HCT116 (cell line): ENCODE data around the gene HBM. TPM values are rescaled to one million over a fixed set of nuclear protein-coding genes. Genes with fewer than 3 reads are reported as not detected.

Experiments
- ATAC-seq: fragments of 200-7000 bp; cut with Tn5 transposase; 2 replicates; pipeline ENCODE4 v1.9.1; 2020; ENCODE audit warnings: mild to moderate bottlenecking, moderate library complexity
- BruUV-seq: library from RNA; stranded (reverse); fragments of 400-500 nt; replicated peaks from 2 replicates; lab custom pipeline; 2021; lab: Mats Ljungman, UMichigan
- CTCF ChIA-PET: fragments of 300-600 bp; sonication (Branson Sonifier 250); formaldehyde crosslinking; loops from one replicate; lab custom pipeline; 2021; ENCODE audit warnings: antibody characterized with exemption; lab: Charles Lee
- POLR2A ChIA-PET: fragments of 300-600, 350-600 bp; sonication (Branson Sonifier 250); formaldehyde crosslinking; loops from one replicate; lab custom pipeline; 2021; ENCODE audit warnings: antibody characterized with exemption; lab: Charles Lee
- RAD21 ChIA-PET, 2 experiments: fragments of 300-600 bp; sonication (Branson Sonifier 250); formaldehyde crosslinking; loops; one replicate each; lab custom pipeline; 2023; ENCODE audit warnings: low total read pairs in 2 of 2; ENCODE audit not compliant: uncharacterized antibody in 2 of 2, unreplicated experiment in 2 of 2, low non-redundant PET in 1 of 2; lab: Charles Lee
- DNase-seq: peaks from one replicate; pipeline ENCODE4 v3.0.0-alpha.2; 2010; ENCODE audit warnings: low read depth, low spot score
- H2AFZ ChIP-seq: fragments of 200-600 bp; shearing (Covaris generic), sonication (generic); 2 replicates; pipeline ENCODE4 v1.6.1; 2017; ENCODE audit warnings: low read depth, mixed run types, mixed read lengths, antibody characterized with exemption, low read length; ENCODE audit not compliant: poor library complexity, severe bottlenecking
- H3K27ac ChIP-seq: 2 replicates; pipeline ENCODE4 v1.5.1; 2012; ENCODE audit warnings: low read depth, low read length
- H3K27me3 ChIP-seq: fragments of 200-600 bp; sonication (generic); 2 replicates; pipeline ENCODE4 v1.6.1; 2016; ENCODE audit warnings: mixed run types, low read length, mixed read lengths; ENCODE audit not compliant: insufficient read depth
- H3K36me3 ChIP-seq, 2 experiments: fragments of 200-500 bp in 1 of 2; fragments of 200-600 bp in 1 of 2; sonication (Bioruptor generic) in 1 of 2; sonication (generic) in 1 of 2; 2 replicates each; pipeline versions ENCODE4 v1.5.1 to v1.6.1; 2014 to 2016; ENCODE audit warnings: low read length in 2 of 2, inconsistent platforms in 1 of 2, mixed read lengths in 1 of 2, mixed run types in 1 of 2; ENCODE audit not compliant: insufficient read depth in 2 of 2, control insufficient read depth in 1 of 2
- H3K4me1 ChIP-seq, 2 experiments: fragments of 200-600 bp in 1 of 2; sonication (generic) in 1 of 2; 2 replicates each; pipeline versions ENCODE4 v1.5.1 to v1.6.1; 2012 to 2017; ENCODE audit warnings: low read length in 2 of 2, inconsistent platforms in 1 of 2, mild to moderate bottlenecking in 1 of 2, mixed read lengths in 1 of 2, mixed run types in 1 of 2, moderate library complexity in 1 of 2; ENCODE audit not compliant: insufficient read depth in 2 of 2, control insufficient read depth in 1 of 2
- H3K4me2 ChIP-seq: fragments of 200-600 bp; sonication (generic); 2 replicates; pipeline ENCODE4 v1.6.1; 2017; ENCODE audit warnings: mixed run types, low read length, mixed read lengths
- H3K4me3 ChIP-seq, 2 experiments: fragments of 200-600 bp in 1 of 2; sonication (generic) in 1 of 2; replicated peaks in 1 of 2; 2 replicates each; pipeline ENCODE4 v1.5.1; 2011 to 2016; ENCODE audit warnings: low read length in 2 of 2, control low read depth in 1 of 2, low read depth in 1 of 2, mild to moderate bottlenecking in 1 of 2, mixed read lengths in 1 of 2, mixed run types in 1 of 2
- H3K79me2 ChIP-seq: fragments of 200-600 bp; sonication (generic); 2 replicates; pipeline ENCODE4 v1.6.1; 2017; ENCODE audit warnings: mild to moderate bottlenecking, mixed run types, low read length, moderate library complexity, mixed read lengths; ENCODE audit not compliant: insufficient read depth
- H3K9ac ChIP-seq: fragments of 200-600 bp; sonication (generic); 2 replicates; pipeline ENCODE4 v1.6.1; 2016; ENCODE audit warnings: low read length, mixed read lengths
- H3K9me2 ChIP-seq: fragments of 200-600 bp; sonication (generic), shearing (Covaris generic); 2 replicates; pipeline ENCODE4 v1.6.1; 2017; ENCODE audit warnings: mixed run types, mild to moderate bottlenecking, moderate library complexity; ENCODE audit not compliant: insufficient read depth
- H3K9me3 ChIP-seq, 2 experiments: fragments of 200-500 bp in 1 of 2; fragments of 200-600 bp in 1 of 2; sonication (Bioruptor generic) in 1 of 2; sonication (generic) in 1 of 2; 2 replicates each; pipeline ENCODE4 v1.6.1; 2014 to 2017; ENCODE audit warnings: low read length in 2 of 2, mixed read lengths in 2 of 2, inconsistent platforms in 1 of 2, low read depth in 1 of 2, mild to moderate bottlenecking in 1 of 2, mixed run types in 1 of 2, moderate library complexity in 1 of 2; ENCODE audit not compliant: control insufficient read depth in 1 of 2, insufficient read depth in 1 of 2
- H4K20me1 ChIP-seq: fragments of 200-600 bp; sonication (generic), shearing (Covaris generic); 2 replicates; pipeline ENCODE4 v1.6.1; 2017; ENCODE audit warnings: mixed run types, mild to moderate bottlenecking, moderate library complexity; ENCODE audit not compliant: insufficient read depth
- CBX3 ChIP-seq: IDR thresholded peaks from 2 replicates; pipeline ENCODE4 v1.6.1; 2012; ENCODE audit warnings: low read depth
- CTCF ChIP-seq, 3 experiments: fragments of 200-600 bp in 1 of 3; sonication (generic) in 1 of 3; IDR thresholded peaks in 2 of 3; conservative IDR thresholded peaks in 1 of 3; 2 replicates each; pipeline ENCODE4 v1.5.1; 2012 to 2017; ENCODE audit warnings: low read depth in 2 of 3, low read length in 2 of 3, antibody characterized with exemption in 1 of 3, borderline replicate concordance in 1 of 3, control low read depth in 1 of 3, mild to moderate bottlenecking in 1 of 3, mixed read lengths in 1 of 3, mixed run types in 1 of 3, moderate library complexity in 1 of 3; ENCODE audit not compliant: insufficient read depth in 1 of 3
- EGR1 ChIP-seq: IDR thresholded peaks from 2 replicates; pipeline ENCODE4 v1.6.1; 2012; ENCODE audit warnings: low read depth
- ELF1 ChIP-seq: IDR thresholded peaks from 2 replicates; pipeline ENCODE4 v1.6.1; 2012; ENCODE audit warnings: low read depth, borderline replicate concordance
- JUND ChIP-seq: IDR thresholded peaks from 2 replicates; pipeline ENCODE4 v1.6.1; 2012
- POLR2A ChIP-seq: IDR thresholded peaks from 2 replicates; pipeline ENCODE4 v1.7.0; 2011; ENCODE audit warnings: borderline replicate concordance; ENCODE audit not compliant: insufficient read depth, insufficient read length; ENCODE audit errors: extremely low read depth
- POLR2AphosphoS5 ChIP-seq: IDR thresholded peaks from 2 replicates; pipeline ENCODE4 v1.6.1; 2011; ENCODE audit warnings: mild to moderate bottlenecking, low read depth, low read length, moderate library complexity
- RAD21 ChIP-seq: IDR thresholded peaks from 2 replicates; pipeline ENCODE4 v1.6.1; 2012; ENCODE audit warnings: low read depth, mild to moderate bottlenecking
- REST ChIP-seq: IDR thresholded peaks from 2 replicates; pipeline ENCODE4 v1.6.1; 2012; ENCODE audit warnings: low read depth
- SIN3A ChIP-seq: IDR thresholded peaks from 2 replicates; pipeline ENCODE4 v1.6.1; 2012; ENCODE audit warnings: low read depth
- TCF7L2 ChIP-seq: IDR thresholded peaks from 2 replicates; pipeline ENCODE4 v1.7.0; 2011; ENCODE audit warnings: borderline replicate concordance, inconsistent platforms; ENCODE audit not compliant: insufficient read depth, insufficient read length; ENCODE audit errors: extremely low read depth
- YY1 ChIP-seq: IDR thresholded peaks from 2 replicates; pipeline ENCODE4 v1.6.1; 2011; ENCODE audit warnings: low read length, low read depth, moderate library complexity, mild to moderate bottlenecking; ENCODE audit not compliant: insufficient replicate concordance; ENCODE audit errors: extremely low read depth
- ZFX ChIP-seq: fragments of 450-650 bp; IDR thresholded peaks from 2 replicates; pipeline ENCODE4 v1.6.1; 2017
- ZNF274 ChIP-seq: fragments of 200-500 bp; sonication (Bioruptor generic); IDR thresholded peaks from 2 replicates; pipeline ENCODE4 v1.6.1; 2014; ENCODE audit warnings: mild to moderate bottlenecking, low read depth, low read length, inconsistent platforms
- intact Hi-C: fragments of 100-400 bp; cut with micrococcal nuclease; formaldehyde crosslinking; loops from 2 replicates; pipeline ENCODE4 v1.10.0; 2022
- total RNA-seq: library from RNA; stranded (reverse); gene quantifications from one replicate; pipeline ENCODE4 v1.2.1, GENCODE V29; 2021; ENCODE audit not compliant: unreplicated experiment
- TF ChIP-seq, protein P1 (sequence below): IDR thresholded peaks from 2 replicates; pipeline ENCODE4 v1.6.1; 2012
- TF ChIP-seq, protein P2 (sequence below): IDR thresholded peaks from 2 replicates; pipeline ENCODE4 v1.6.1; 2011; ENCODE audit warnings: mild to moderate bottlenecking, low read length, moderate library complexity; ENCODE audit not compliant: insufficient replicate concordance; ENCODE audit errors: extremely low read depth
- TF ChIP-seq, protein P3 (sequence below): IDR thresholded peaks from 2 replicates; pipeline ENCODE4 v1.6.1; 2012

The HBM gene
- total RNA-seq, 1 experiment from 2014 or later = not detected

DNA sequence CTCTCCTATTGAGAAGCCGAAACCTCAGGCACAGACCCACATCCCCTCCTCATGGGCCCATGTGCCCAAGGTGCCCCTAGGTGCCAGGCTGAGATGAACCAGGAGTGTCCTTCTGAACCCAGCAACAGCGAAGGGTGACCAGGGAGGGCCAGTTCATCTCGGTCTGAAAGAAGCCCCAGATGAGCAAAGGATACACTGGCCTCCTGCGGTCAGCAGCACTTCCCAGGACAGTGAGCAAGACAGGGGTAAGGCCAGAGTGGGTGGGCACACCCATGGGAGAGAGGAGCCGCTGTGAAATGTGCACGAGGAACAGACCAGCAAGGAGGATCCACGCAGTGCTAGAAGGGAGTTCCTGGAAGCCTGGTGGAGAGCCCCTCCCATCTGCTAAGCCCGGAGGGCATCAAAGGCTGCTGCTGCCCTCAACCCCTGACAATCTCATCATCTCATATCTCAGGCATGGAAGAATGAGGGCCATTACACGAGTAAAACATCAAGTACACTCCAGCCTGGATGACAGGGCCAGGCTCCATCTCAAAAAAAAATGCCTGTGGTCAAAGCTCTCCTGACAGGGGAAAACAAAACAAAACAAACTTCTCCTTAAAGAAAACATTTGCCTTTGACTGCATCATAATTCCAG lies 16.6 kb upstream of the HBM start:
- Histone ChIP-seq H3K36me3 (no peaks in the 10 kb centered on the region), H3K4me2 (no peak overlapping the region), H3K4me1 (no peaks in the 10 kb centered on the region; a peak in 1 of 4 replicates), H3K79me2 (no peaks in the 10 kb centered on the region), H3K4me3 (no peak overlapping the region), H3K27ac (no peak overlapping the region), H3K9me3 (no peaks in the 10 kb centered on the region)
- RAD21 ChIA-PET = no interaction called here
- DNase-seq (no peak), ATAC-seq (no peak)
- POLR2A ChIA-PET = no interaction called here
- intact Hi-C loops = no loop called here
- TF ChIP-seq ELF1 (no peak), POLR2A (no peak), JUND (no peak), RAD21 (no peak), ZNF274 (no peak), EGR1 (no peak), CBX3 (no peak), TCF7L2 (no peak), ZFX (no peak), POLR2AphosphoS5 (no peak), SIN3A (no peak), REST (no peak), CTCF (IDR thresholded peaks at IDR 0.05 in 2 of 3, conservative IDR thresholded peaks at IDR 0.05 in 1 of 3; ENCODE audit: borderline replicate concordance in 1 of 3, insufficient read depth in 1 of 3, low read depth in 2 of 3, low read length in 2 of 3) (no peak), YY1 (no peak)
- TF ChIP-seq, protein P1, sequence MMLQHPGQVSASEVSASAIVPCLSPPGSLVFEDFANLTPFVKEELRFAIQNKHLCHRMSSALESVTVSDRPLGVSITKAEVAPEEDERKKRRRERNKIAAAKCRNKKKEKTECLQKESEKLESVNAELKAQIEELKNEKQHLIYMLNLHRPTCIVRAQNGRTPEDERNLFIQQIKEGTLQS = no peak
- TF ChIP-seq, protein P2, sequence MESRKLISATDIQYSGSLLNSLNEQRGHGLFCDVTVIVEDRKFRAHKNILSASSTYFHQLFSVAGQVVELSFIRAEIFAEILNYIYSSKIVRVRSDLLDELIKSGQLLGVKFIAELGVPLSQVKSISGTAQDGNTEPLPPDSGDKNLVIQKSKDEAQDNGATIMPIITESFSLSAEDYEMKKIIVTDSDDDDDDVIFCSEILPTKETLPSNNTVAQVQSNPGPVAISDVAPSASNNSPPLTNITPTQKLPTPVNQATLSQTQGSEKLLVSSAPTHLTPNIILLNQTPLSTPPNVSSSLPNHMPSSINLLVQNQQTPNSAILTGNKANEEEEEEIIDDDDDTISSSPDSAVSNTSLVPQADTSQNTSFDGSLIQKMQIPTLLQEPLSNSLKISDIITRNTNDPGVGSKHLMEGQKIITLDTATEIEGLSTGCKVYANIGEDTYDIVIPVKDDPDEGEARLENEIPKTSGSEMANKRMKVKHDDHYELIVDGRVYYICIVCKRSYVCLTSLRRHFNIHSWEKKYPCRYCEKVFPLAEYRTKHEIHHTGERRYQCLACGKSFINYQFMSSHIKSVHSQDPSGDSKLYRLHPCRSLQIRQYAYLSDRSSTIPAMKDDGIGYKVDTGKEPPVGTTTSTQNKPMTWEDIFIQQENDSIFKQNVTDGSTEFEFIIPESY = no peak
- TF ChIP-seq, protein P3, sequence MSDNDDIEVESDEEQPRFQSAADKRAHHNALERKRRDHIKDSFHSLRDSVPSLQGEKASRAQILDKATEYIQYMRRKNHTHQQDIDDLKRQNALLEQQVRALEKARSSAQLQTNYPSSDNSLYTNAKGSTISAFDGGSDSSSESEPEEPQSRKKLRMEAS = no peak
- TF ChIP-seq, all 23 proteins: peak for 0
- Histone ChIP-seq H4K20me1 (no peaks in the 10 kb centered on the region), H3K9me2 (no peaks in the 10 kb centered on the region), H2AFZ (no peak overlapping the region), H3K27me3 (no peaks in the 10 kb centered on the region), H3K9ac (no peak overlapping the region)
- no TSS peak for BruUV-seq
- CTCF ChIA-PET = no interaction called here
